GM18870 (cell line): ENCODE measurements around the gene PHYHD1.
"Not testable (repeated sequence)": the region's sequence is repeated elsewhere in the genome, so short reads cannot be mapped to it uniquely, and the experiment has no call there.

Experiments
- ATAC-seq: cut with Tn5 transposase; IDR thresholded peaks from one replicate; pipeline ENCODE4 v1.9.1; 2021; ENCODE audit warnings: moderate library complexity; ENCODE audit not compliant: unreplicated experiment

The PHYHD1 gene

GRCh38 chr9:128919402-128920089, 1.2 kb upstream of the PHYHD1 start:
- no peak for ATAC-seq

GRCh38 chr9:128921881-128922763, 1.3 kb downstream of the PHYHD1 start:
- no peak for ATAC-seq

GRCh38 chr9:128923493-128923883, 2.7 kb downstream of the PHYHD1 start:
- no peak for ATAC-seq

GRCh38 chr9:128927731-128928411, 7.1 kb downstream of the PHYHD1 start:
- ATAC-seq = no peak

- ATAC-seq = no peak
Observed at GRCh38 chr9:128928624-128929023, 7.8 kb downstream of the PHYHD1 start.

- no peak for ATAC-seq
Observed at GRCh38 chr9:128929560-128929959, 8.8 kb downstream of the PHYHD1 start.

- ATAC-seq = no peak
Observed at GRCh38 chr9:128933731-128934130, 12.9 kb downstream of the PHYHD1 start.

- no peak for ATAC-seq
Observed at GRCh38 chr9:128936171-128936865, 15.5 kb downstream of the PHYHD1 start.

- ATAC-seq = no peak
Observed at GRCh38 chr9:128937310-128938165, 16.8 kb downstream of the PHYHD1 start.

GRCh38 chr9:128940271-128940921, 19.6 kb downstream of the PHYHD1 start:
- ATAC-seq = no peak

GRCh38 chr9:128940946-128941755, 20.4 kb downstream of the PHYHD1 start:
- no peak for ATAC-seq

- no peak for ATAC-seq
Observed at GRCh38 chr9:128943832-128944620, 23.2 kb downstream of the PHYHD1 start.

- not testable (repeated sequence) for ATAC-seq
Observed at GRCh38 chr9:128944966-128945365, 24.2 kb downstream of the PHYHD1 start.

- ATAC-seq = no peak
Observed at GRCh38 chr9:128945798-128946501, 25.2 kb downstream of the PHYHD1 start.

GRCh38 chr9:128946571-128947276, 25.9 kb downstream of the PHYHD1 start:
- no peak for ATAC-seq

GRCh38 chr9:128947277-128947526, 26.4 kb downstream of the PHYHD1 start:
- ATAC-seq = no peak
